B cell (primary cell): ENCODE measurements around the gene ZNF660. TPM values are rescaled to one million over a fixed set of nuclear protein-coding genes. Genes with fewer than 3 reads are reported as not detected.

Experiments
- ATAC-seq: fragments of 200-7000 bp; cut with Tn5 transposase; one replicate; pipeline ENCODE4 v1.10.0; 2021; ENCODE audit warnings: low read depth, mild to moderate bottlenecking, moderate number of reproducible peaks, moderate library complexity
- CTCF ChIA-PET: fragments of 350-600 bp; sonication (Branson Sonifier 250); formaldehyde crosslinking; loops from one replicate; lab custom pipeline; 2021; ENCODE audit warnings: antibody characterized with exemption, inconsistent platforms; lab: Charles Lee
- POLR2A ChIA-PET: fragments of 350-600 bp; sonication (Branson Sonifier 250); formaldehyde crosslinking; loops from one replicate; lab custom pipeline; 2021; ENCODE audit warnings: antibody characterized with exemption; lab: Charles Lee
- DNase-seq: peaks from one replicate; pipeline ENCODE4 v3.0.0; 2013
- H2AFZ ChIP-seq: 2 replicates; pipeline ENCODE4 v1.6.1; 2012; ENCODE audit warnings: mild to moderate bottlenecking, low read depth, low read length; ENCODE audit not compliant: insufficient read depth, poor library complexity, severe bottlenecking
- H3K27ac ChIP-seq, 2 donors: 1 replicate in 1 of 2; 2 replicates in 1 of 2; pipeline ENCODE4 v1.5.1; 2012 to 2013; ENCODE audit warnings: low read length in 2 of 2, mild to moderate bottlenecking in 2 of 2, moderate library complexity in 1 of 2
- H3K27me3 ChIP-seq, 4 experiments: fragments of 200-600 bp in 1 of 4; sonication (generic) in 1 of 4; replicated peaks in 1 of 4; 1 replicate in 2 of 4; 2 replicates in 2 of 4; pipeline versions ENCODE4 v1.6.1 to v1.7.0; 2013 to 2016; ENCODE audit warnings: low read length in 3 of 4, mild to moderate bottlenecking in 2 of 4, mixed read lengths in 1 of 4, moderate library complexity in 1 of 4; ENCODE audit not compliant: insufficient read depth in 4 of 4, control insufficient read depth in 3 of 4; ENCODE audit errors: control extremely low read depth in 1 of 4
- H3K36me3 ChIP-seq, 2 experiments: replicated peaks in 1 of 2; 1 replicate in 1 of 2; 2 replicates in 1 of 2; pipeline versions ENCODE4 v1.6.1 to v1.7.1; 2013; ENCODE audit warnings: low read length in 1 of 2; ENCODE audit not compliant: insufficient read depth in 2 of 2, control insufficient read depth in 1 of 2; ENCODE audit errors: control extremely low read depth in 1 of 2, extremely low read depth in 1 of 2
- H3K4me1 ChIP-seq, 2 donors: fragments of 200-600 bp in 1 of 2; sonication (generic) in 1 of 2; 1 replicate in 1 of 2; 2 replicates in 1 of 2; pipeline versions ENCODE4 v1.5.1 to v1.6.1; 2013 to 2017; ENCODE audit warnings: low read length in 2 of 2; ENCODE audit not compliant: control insufficient read depth in 2 of 2, insufficient read depth in 2 of 2
- H3K4me2 ChIP-seq: replicated peaks from 2 replicates; pipeline ENCODE3; 2012; ENCODE audit warnings: mild to moderate bottlenecking, low read depth, low read length; ENCODE audit not compliant: poor library complexity, severe bottlenecking
- H3K4me3 ChIP-seq, 5 experiments: fragments of 200-600 bp in 1 of 5; sonication (generic) in 1 of 5; 1 replicate in 3 of 5; 2 replicates in 2 of 5; pipeline versions ENCODE4 v1.5.1 to v1.7.0; 2011 to 2016; ENCODE audit warnings: low read length in 4 of 5, mild to moderate bottlenecking in 4 of 5, low read depth in 2 of 5, control low read depth in 1 of 5, moderate library complexity in 1 of 5; ENCODE audit not compliant: insufficient read depth in 1 of 5; ENCODE audit errors: control extremely low read depth in 1 of 5, extremely low read depth in 1 of 5
- H3K79me2 ChIP-seq: fragments of 200-600 bp; sonication (generic); one replicate; pipeline ENCODE4 v1.6.0; 2016; ENCODE audit warnings: low read length; ENCODE audit not compliant: control insufficient read depth, insufficient read depth
- H3K9ac ChIP-seq: fragments of 200-600 bp; sonication (generic); 2 replicates; pipeline ENCODE4 v1.6.1; 2017; ENCODE audit warnings: mild to moderate bottlenecking, low read length, moderate library complexity
- H3K9me3 ChIP-seq, 3 donors: one replicate each; pipeline versions ENCODE4 v1.6.1 to v1.7.1; 2013; ENCODE audit warnings: low read length in 2 of 3; ENCODE audit not compliant: control insufficient read depth in 2 of 3, insufficient read depth in 1 of 3; ENCODE audit errors: control extremely low read depth in 1 of 3
- H4K20me1 ChIP-seq: 2 replicates; pipeline ENCODE4 v1.6.0; 2012; ENCODE audit warnings: mild to moderate bottlenecking, low read length; ENCODE audit not compliant: insufficient read depth, control insufficient read depth, poor library complexity, severe bottlenecking
- H3K27ac Mint-ChIP-seq: one replicate; pipeline ENCODE4 v1.8.0; 2021; ENCODE audit warnings: mixed read lengths
- H3K27me3 Mint-ChIP-seq: one replicate; pipeline ENCODE4 v1.8.0; 2021; ENCODE audit warnings: mixed read lengths
- H3K4me1 Mint-ChIP-seq: one replicate; pipeline ENCODE4 v1.8.0; 2021; ENCODE audit warnings: mixed read lengths
- H3K4me3 Mint-ChIP-seq: one replicate; pipeline ENCODE4 v1.8.0; 2021; ENCODE audit warnings: mixed read lengths
- H3K9me3 Mint-ChIP-seq: one replicate; pipeline ENCODE4 v1.8.0; 2022; ENCODE audit warnings: mixed read lengths; ENCODE audit not compliant: insufficient read depth
- CTCF ChIP-seq: fragments of 200-600 bp; IDR thresholded peaks from one replicate; pipeline ENCODE4 v1.8.0; 2022; ENCODE audit warnings: antibody characterized with exemption, mild to moderate bottlenecking
- EZH2 ChIP-seq: IDR thresholded peaks from 2 replicates; pipeline ENCODE4 v1.6.1; 2012; ENCODE audit warnings: borderline replicate concordance, low read depth, mild to moderate bottlenecking, moderate library complexity, low read length; ENCODE audit not compliant: insufficient read depth, poor library complexity, severe bottlenecking
- WGBS: methylation state at CpG from one replicate; pipeline ENCODE4 v1.1.5; 2013; ENCODE audit warnings: missing lambda C conversion rate; ENCODE audit not compliant: insufficient coverage; 5-methylcytosine and 5-hydroxymethylcytosine counted together
- intact Hi-C: fragments of 100-400 bp; cut with micrococcal nuclease; formaldehyde crosslinking; loops from one replicate; pipeline ENCODE4 v1.10.0; 2022
- polyA plus RNA-seq: library from polyadenylated mRNA; depleted of rRNA; stranded (reverse); fragments of >200 nt; gene quantifications from 2 replicates; pipeline ENCODE4 v1.2.3, GENCODE V29; 2012
- total RNA-seq, 2 donors: library from RNA; stranded (reverse); fragments of 120-200 nt in 1 of 2; gene quantifications; 1 replicate in 1 of 2; 2 replicates in 1 of 2; pipeline versions ENCODE4 v1.2.3 to v1.2.4, GENCODE V29; 2013 to 2022

The ZNF660 gene
- total and polyA plus RNA-seq, 2 donors (not counting 1 experiment from before 2014, with no cell fraction given): 0.49 to 8.7 TPM

- DNase-seq (no peak), ATAC-seq (no peak)
- Histone ChIP-seq H2AFZ (no peak overlapping the region), H3K36me3 (peaks cover 7 to 9% of the 10 kb centered on the region in 2 experiments), H3K79me2 (peaks cover 9% of the 10 kb centered on the region), H3K4me1 (peaks cover 2% of the 10 kb centered on the region in 2 donors), H4K20me1 (no peaks in the 10 kb centered on the region), H3K27ac (no peak overlapping the region), H3K9ac (no peak overlapping the region), H3K9me3 (peaks cover 1 to 12% (median 7%) of the 10 kb centered on the region in 3 donors), H3K4me2 (no peak overlapping the region), H3K27me3 (no peaks in the 10 kb centered on the region), H3K4me3 (no peak overlapping the region)
- Mint-ChIP-seq H3K9me3 (peaks cover under 1% of the 10 kb centered on the region), H3K27me3 (no peaks in the 10 kb centered on the region), H3K4me3 (no peak overlapping the region), H3K4me1 (peaks cover 8% of the 10 kb centered on the region), H3K27ac (no peak overlapping the region)
- TF ChIP-seq CTCF (no peak), EZH2 (no peak)
- WGBS: 80% methylated on average over 1 of the region's 1 CpG
- ChIA-PET POLR2A (no interaction called here), CTCF (no interaction called here)
- intact Hi-C loops: no loop called here
Measured at GRCh38 chr3:44561076-44561475, 23.7 kb upstream of the ZNF660 start.

GRCh38 chr3:44562147-44562546, 22.6 kb upstream of the ZNF660 start:
- Mint-ChIP-seq H3K4me3 (no peak overlapping the region), H3K4me1 (peaks cover 3% of the 10 kb centered on the region), H3K27me3 (no peaks in the 10 kb centered on the region), H3K27ac (no peak overlapping the region), H3K9me3 (peaks cover 2% of the 10 kb centered on the region)
- Histone ChIP-seq H3K9me3 (peaks cover 1 to 12% (median 7%) of the 10 kb centered on the region in 3 donors), H3K79me2 (peaks cover 8% of the 10 kb centered on the region), H3K9ac (no peak overlapping the region), H3K27ac (no peak overlapping the region), H3K27me3 (no peaks in the 10 kb centered on the region), H3K4me2 (no peak overlapping the region), H3K4me3 (no peak overlapping the region), H2AFZ (no peak overlapping the region), H3K4me1 (no peaks in the 10 kb centered on the region), H4K20me1 (no peaks in the 10 kb centered on the region), H3K36me3 (peaks cover 7 to 14% of the 10 kb centered on the region in 2 experiments)
- DNase-seq: no peak
- ChIA-PET CTCF (no interaction called here), POLR2A (no interaction called here)
- intact Hi-C loops: no loop called here
- TF ChIP-seq EZH2: no peak
- TF ChIP-seq CTCF: no peak
- ATAC-seq: no peak
- 100% methylated on average over 1 of the region's 3 CpGs for WGBS
